Stimulated activated CD8-positive, alpha-beta memory T cell treated with anti-CD3 and anti-CD28 coated beads, Interleukin-7, amount 100 ng/mL, for 4 hours (primary cell): Measurements from ENCODE around the gene ATF3.

Source experiments
- DNase-seq, 2 donors: peaks; one replicate each; pipeline ENCODE4 v3.0.0-alpha.2; 2020; ENCODE audit warnings: low read depth in 2 of 2

ATF3 gene

GRCh38 chr1:212608392-212608958 is at the start of gene ATF3:
TSS of gene ATF3 (plus strand) at chr1:212608761. CDS start at chr1:212615022, 6,261 bp downstream.
- DNase-seq = peak; percentile 90 to 91

- no peak for DNase-seq
Observed at GRCh38 chr1:212559929-212560328, 48.6 kb upstream of the ATF3 start.

GRCh38 chr1:212560933-212561460 is 47.6 kb upstream of the ATF3 start:
- no peak for DNase-seq

GRCh38 chr1:212561501-212561931 is 47.0 kb upstream of the ATF3 start:
- DNase-seq = no peak

GRCh38 chr1:212562771-212563170 is 45.8 kb upstream of the ATF3 start:
- DNase-seq = no peak

GRCh38 chr1:212565079-212565478 is 43.5 kb upstream of the ATF3 start:
- DNase-seq = no peak

GRCh38 chr1:212565571-212566305 is 42.8 kb upstream of the ATF3 start:
- DNase-seq = no peak

- DNase-seq = peak; percentile 62 to 64
Observed at GRCh38 chr1:212566522-212567479, 41.8 kb upstream of the ATF3 start.

GRCh38 chr1:212567638-212568037 is 40.9 kb upstream of the ATF3 start:
- DNase-seq = no peak

GRCh38 chr1:212568978-212569537 is 39.5 kb upstream of the ATF3 start:
- no peak for DNase-seq

GRCh38 chr1:212574732-212575131 is 33.8 kb upstream of the ATF3 start:
- no peak for DNase-seq

GRCh38 chr1:212575333-212575732 is 33.2 kb upstream of the ATF3 start:
- DNase-seq = no peak

- no peak for DNase-seq
Observed at GRCh38 chr1:212578041-212578440, 30.5 kb upstream of the ATF3 start.

GRCh38 chr1:212581034-212581433 is 27.5 kb upstream of the ATF3 start:
- DNase-seq = no peak

- no peak for DNase-seq
Observed at GRCh38 chr1:212582291-212582690, 26.3 kb upstream of the ATF3 start.

GRCh38 chr1:212582808-212583615 is 25.5 kb upstream of the ATF3 start:
- no peak for DNase-seq

GRCh38 chr1:212583643-212584042 is 24.9 kb upstream of the ATF3 start:
- DNase-seq = no peak

GRCh38 chr1:212584092-212584886 is 24.3 kb upstream of the ATF3 start:
- DNase-seq = no peak

- no peak for DNase-seq
Observed at GRCh38 chr1:212585210-212585609, 23.4 kb upstream of the ATF3 start.
